MM.1S (cell line): Measurements from ENCODE around the gene B3GNT5.

Source experiments
- DNase-seq: peaks from one replicate; pipeline ENCODE4 v3.0.0-alpha.2; 2015
- H2AFZ ChIP-seq: fragments of 300-600 bp; sonication (generic); 2 replicates; pipeline ENCODE4 v1.6.0; 2016; ENCODE audit warnings: antibody characterized with exemption, low read length
- H3F3A ChIP-seq: fragments of 300-600 bp; sonication (generic); 2 replicates; pipeline ENCODE4 v1.6.1; 2016; ENCODE audit warnings: mild to moderate bottlenecking, antibody characterized with exemption, low read length, moderate library complexity, mixed read lengths; ENCODE audit not compliant: insufficient read depth
- H3K27ac ChIP-seq: fragments of 300-600 bp; sonication (generic); 2 replicates; pipeline ENCODE4 v1.5.1; 2016; ENCODE audit warnings: mild to moderate bottlenecking, low read length
- H3K27me3 ChIP-seq: fragments of 300-600 bp; sonication (generic); replicated peaks from 2 replicates; pipeline ENCODE4 v1.6.0; 2016; ENCODE audit warnings: low read length; ENCODE audit not compliant: insufficient read depth
- H3K36me3 ChIP-seq: fragments of 300-600 bp; sonication (generic); replicated peaks from 2 replicates; pipeline ENCODE4 v1.6.1; 2016; ENCODE audit warnings: mild to moderate bottlenecking, low read length, mixed read lengths; ENCODE audit not compliant: insufficient read depth
- H3K4me1 ChIP-seq: fragments of 300-600 bp; sonication (generic); 2 replicates; pipeline ENCODE4 v1.6.1; 2016; ENCODE audit warnings: low read length, mixed read lengths
- H3K4me2 ChIP-seq: fragments of 300-600 bp; sonication (generic); 2 replicates; pipeline ENCODE4 v1.6.0; 2016; ENCODE audit warnings: low read depth, low read length
- H3K4me3 ChIP-seq: fragments of 300-600 bp; sonication (generic); 2 replicates; pipeline ENCODE4 v1.5.1; 2016; ENCODE audit warnings: low read length, mixed read lengths
- H3K79me2 ChIP-seq: fragments of 300-600 bp; sonication (generic); 2 replicates; pipeline ENCODE4 v1.6.1; 2016; ENCODE audit warnings: mixed run types, low read length, mixed read lengths
- H3K9ac ChIP-seq: fragments of 300-600 bp; sonication (generic); 2 replicates; pipeline ENCODE4 v1.6.1; 2016; ENCODE audit warnings: low read length, mixed read lengths
- H3K9me2 ChIP-seq: fragments of 300-600 bp; sonication (generic); replicated peaks from 2 replicates; pipeline ENCODE4 v1.6.1; 2016; ENCODE audit warnings: mild to moderate bottlenecking, low read length, mixed read lengths; ENCODE audit not compliant: insufficient read depth
- H3K9me3 ChIP-seq: fragments of 300-600 bp; sonication (generic); replicated peaks from 2 replicates; pipeline ENCODE4 v1.6.1; 2016; ENCODE audit warnings: mild to moderate bottlenecking, low read length, mixed read lengths; ENCODE audit not compliant: insufficient read depth
- H4K20me1 ChIP-seq: fragments of 300-600 bp; sonication (generic); 2 replicates; pipeline ENCODE4 v1.6.1; 2016; ENCODE audit warnings: mild to moderate bottlenecking, low read length, moderate library complexity, mixed read lengths; ENCODE audit not compliant: insufficient read depth
- EZH2 ChIP-seq: fragments of 300-600 bp; sonication (generic); optimal IDR thresholded peaks from 2 replicates; pipeline ENCODE3; 2017; ENCODE audit warnings: low read depth, mild to moderate bottlenecking, antibody characterized with exemption, low read length, mixed read lengths
- EZH2phosphoT487 ChIP-seq: fragments of 300-600 bp; sonication (generic); IDR thresholded peaks from 2 replicates; pipeline ENCODE4 v1.6.1; 2018; ENCODE audit warnings: antibody characterized with exemption, low read length
- TF ChIP-seq, protein P1 (sequence below): fragments of 300-600 bp; sonication (generic); IDR thresholded peaks from 2 replicates; pipeline ENCODE4 v1.5.1; 2016; ENCODE audit warnings: antibody characterized with exemption, low read length, mixed read lengths

The B3GNT5 gene

GRCh38 chr3:183315739-183316138 lies 62.7 kb downstream of the B3GNT5 start:
- no peak for DNase-seq
- no peak overlapping the region for H3K4me2 ChIP-seq
- no peak overlapping the region for H3K27ac ChIP-seq
- H4K20me1 ChIP-seq, result no peaks in the 10 kb centered on the region
- no peaks in the 10 kb centered on the region for H3K27me3 ChIP-seq
- 0 out of 2 replicates have a peak, but pooled peaks cover 6% of the 10 kb centered on the region for H3K4me1 ChIP-seq
- H3K9me2 ChIP-seq, result no peaks in the 10 kb centered on the region
- TF ChIP-seq EZH2phosphoT487 (no peak), EZH2 (no peak)
- TF ChIP-seq, protein P1, sequence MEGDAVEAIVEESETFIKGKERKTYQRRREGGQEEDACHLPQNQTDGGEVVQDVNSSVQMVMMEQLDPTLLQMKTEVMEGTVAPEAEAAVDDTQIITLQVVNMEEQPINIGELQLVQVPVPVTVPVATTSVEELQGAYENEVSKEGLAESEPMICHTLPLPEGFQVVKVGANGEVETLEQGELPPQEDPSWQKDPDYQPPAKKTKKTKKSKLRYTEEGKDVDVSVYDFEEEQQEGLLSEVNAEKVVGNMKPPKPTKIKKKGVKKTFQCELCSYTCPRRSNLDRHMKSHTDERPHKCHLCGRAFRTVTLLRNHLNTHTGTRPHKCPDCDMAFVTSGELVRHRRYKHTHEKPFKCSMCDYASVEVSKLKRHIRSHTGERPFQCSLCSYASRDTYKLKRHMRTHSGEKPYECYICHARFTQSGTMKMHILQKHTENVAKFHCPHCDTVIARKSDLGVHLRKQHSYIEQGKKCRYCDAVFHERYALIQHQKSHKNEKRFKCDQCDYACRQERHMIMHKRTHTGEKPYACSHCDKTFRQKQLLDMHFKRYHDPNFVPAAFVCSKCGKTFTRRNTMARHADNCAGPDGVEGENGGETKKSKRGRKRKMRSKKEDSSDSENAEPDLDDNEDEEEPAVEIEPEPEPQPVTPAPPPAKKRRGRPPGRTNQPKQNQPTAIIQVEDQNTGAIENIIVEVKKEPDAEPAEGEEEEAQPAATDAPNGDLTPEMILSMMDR, result no peak
- H3K4me3 ChIP-seq, result no peak overlapping the region
- no peak overlapping the region for H3K9ac ChIP-seq
- H3K9me3 ChIP-seq, result no peaks in the 10 kb centered on the region
- no peaks in the 10 kb centered on the region for H3K36me3 ChIP-seq
- H2AFZ ChIP-seq, result no peak overlapping the region
- no peaks in the 10 kb centered on the region for H3K79me2 ChIP-seq
- H3F3A ChIP-seq, result peaks cover 1% of the 10 kb centered on the region

DNA sequence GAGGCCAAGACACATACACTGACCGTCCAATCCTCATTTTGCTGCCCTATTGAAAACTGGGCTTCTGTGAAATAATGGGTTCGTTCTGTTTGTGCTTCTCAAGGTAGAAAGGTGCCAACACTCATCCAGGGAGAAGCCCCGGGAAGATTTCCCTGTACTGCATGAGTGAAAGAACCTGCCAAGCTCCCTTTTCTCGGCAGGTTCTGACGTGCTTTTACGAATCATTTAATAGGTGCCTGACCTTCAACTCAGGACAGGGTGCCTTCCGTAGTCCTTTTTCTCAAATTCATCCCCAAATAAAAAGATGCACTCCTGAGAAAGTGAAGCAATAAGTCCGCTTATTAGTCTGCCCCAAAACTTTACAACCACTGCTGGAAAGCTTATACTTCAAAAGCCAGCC lies 64.2 kb downstream of the B3GNT5 start:
- Histone ChIP-seq H3K9me2 (no peaks in the 10 kb centered on the region), H3K4me2 (no peak overlapping the region), H3K9me3 (no peaks in the 10 kb centered on the region), H3K79me2 (no peaks in the 10 kb centered on the region), H3K9ac (no peak overlapping the region), H3K36me3 (no peaks in the 10 kb centered on the region), H4K20me1 (no peaks in the 10 kb centered on the region), H3K27ac (no peak overlapping the region), H3F3A (no peaks in the 10 kb centered on the region), H3K4me3 (no peak overlapping the region), H3K4me1 (0 out of 2 replicates have a peak, but pooled peaks cover 6% of the 10 kb centered on the region), H3K27me3 (no peaks in the 10 kb centered on the region), H2AFZ (no peak overlapping the region)
- DNase-seq, result no peak
- TF ChIP-seq EZH2phosphoT487, result no peak
- TF ChIP-seq, protein P1, result no peak
- TF ChIP-seq EZH2, result no peak

DNA sequence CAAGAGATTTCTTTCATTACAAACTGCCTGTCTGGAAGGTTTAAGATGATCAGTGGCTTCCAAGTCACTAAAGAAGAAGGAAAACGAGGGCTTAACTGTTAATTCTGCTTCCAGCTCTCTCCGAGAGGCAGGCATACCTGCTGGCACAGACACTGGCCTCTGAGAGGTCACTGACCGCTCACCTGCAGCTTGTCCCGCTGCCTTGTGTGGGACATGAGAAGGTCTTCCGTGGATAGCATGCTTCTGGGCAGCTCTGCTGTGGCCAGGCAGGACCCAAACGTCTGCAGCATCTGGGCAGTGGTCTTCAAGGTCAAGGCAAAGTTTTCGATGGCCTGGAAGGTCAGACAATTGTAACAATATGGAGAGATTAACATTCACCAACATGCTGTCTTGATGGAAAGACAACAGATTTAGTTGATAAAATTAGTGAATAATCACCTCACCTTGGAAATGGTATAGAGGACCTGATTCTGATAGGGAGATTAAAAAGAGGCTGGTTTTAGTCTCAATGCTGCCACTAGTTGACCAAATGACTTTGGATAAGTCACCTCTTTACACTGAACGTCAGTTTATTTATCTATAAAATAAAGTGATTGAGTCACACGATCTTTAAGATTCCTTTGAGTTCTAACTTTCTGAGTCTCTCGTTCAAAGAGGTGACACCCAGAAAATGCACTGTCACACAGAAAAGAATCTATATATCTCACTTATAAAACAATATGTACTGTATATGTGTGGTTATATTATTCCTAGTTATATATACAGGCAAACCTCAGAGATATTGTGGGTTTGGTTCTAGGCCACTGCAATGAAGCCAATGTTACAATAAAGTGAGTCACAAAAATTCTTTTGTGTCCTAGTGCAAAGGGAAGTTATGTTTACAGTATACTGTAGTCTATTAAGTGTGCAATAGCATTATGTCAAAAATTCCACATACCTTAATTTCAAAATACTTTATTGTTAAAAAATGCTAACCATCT lies 65.1 kb downstream of the B3GNT5 start:
- Histone ChIP-seq H3F3A (no peaks in the 10 kb centered on the region), H2AFZ (no peak overlapping the region), H3K9ac (no peak overlapping the region), H3K4me3 (no peak overlapping the region), H3K27me3 (no peaks in the 10 kb centered on the region), H3K9me2 (no peaks in the 10 kb centered on the region), H3K79me2 (no peaks in the 10 kb centered on the region), H3K4me1 (0 out of 2 replicates have a peak, but pooled peaks cover 6% of the 10 kb centered on the region), H3K4me2 (no peak overlapping the region), H3K36me3 (no peaks in the 10 kb centered on the region), H3K9me3 (no peaks in the 10 kb centered on the region), H4K20me1 (no peaks in the 10 kb centered on the region), H3K27ac (no peak overlapping the region)
- TF ChIP-seq EZH2phosphoT487 (no peak), EZH2 (no peak)
- TF ChIP-seq, protein P1, result no peak
- DNase-seq, result peak; percentile 4
